ENCODE data around the gene OR1K1.
A peak's percentile ranks its signal among the peaks of the same experiment; 100 is the strongest.
"Not testable (repeated sequence)": the region's sequence is repeated elsewhere in the genome, so short reads cannot be mapped to it uniquely, and the experiment has no call there.

Gene OR1K1

DNA sequence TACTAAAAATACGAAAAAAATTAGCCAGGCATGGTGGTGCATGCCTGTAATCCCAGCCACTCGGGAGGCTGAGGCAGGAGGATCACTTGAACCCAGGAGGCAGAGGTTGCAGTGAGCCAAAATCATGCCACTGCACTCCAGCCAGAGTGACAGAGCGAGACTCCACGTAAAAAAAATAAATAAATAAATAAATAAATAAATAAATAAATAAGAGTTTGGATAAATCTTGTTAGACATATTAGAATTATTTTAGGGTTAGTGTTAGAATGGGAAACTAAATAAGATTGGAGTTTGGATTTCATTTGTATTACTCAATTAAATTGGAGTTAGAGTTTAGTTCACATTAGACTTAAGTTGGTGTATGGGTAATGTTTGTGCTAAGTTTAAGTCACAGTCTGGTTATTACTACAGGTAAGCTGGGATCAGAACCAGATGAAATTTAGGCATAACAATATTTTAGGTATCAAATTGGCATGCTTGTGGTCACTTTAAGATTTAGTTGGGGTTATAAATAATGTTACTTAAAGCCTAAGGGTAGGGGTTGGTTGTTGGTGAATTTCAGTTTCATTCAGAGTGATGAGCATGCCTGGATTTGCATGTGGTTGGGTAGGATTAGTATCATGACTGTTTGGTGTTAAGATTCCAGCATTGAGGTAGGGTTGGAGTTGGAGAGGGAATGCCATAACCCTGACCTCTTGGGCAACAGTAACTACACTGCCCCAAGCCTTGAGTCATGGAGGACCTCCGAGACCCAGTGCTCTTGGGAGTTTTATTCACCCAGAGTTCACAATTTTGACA, 7.9 kb upstream of the OR1K1 start:
- DNase-seq (ENCODE audit: insufficient read length, low spot score) (no peak), FAIRE-seq (no peak)
- TF ChIP-seq, protein P1, sequence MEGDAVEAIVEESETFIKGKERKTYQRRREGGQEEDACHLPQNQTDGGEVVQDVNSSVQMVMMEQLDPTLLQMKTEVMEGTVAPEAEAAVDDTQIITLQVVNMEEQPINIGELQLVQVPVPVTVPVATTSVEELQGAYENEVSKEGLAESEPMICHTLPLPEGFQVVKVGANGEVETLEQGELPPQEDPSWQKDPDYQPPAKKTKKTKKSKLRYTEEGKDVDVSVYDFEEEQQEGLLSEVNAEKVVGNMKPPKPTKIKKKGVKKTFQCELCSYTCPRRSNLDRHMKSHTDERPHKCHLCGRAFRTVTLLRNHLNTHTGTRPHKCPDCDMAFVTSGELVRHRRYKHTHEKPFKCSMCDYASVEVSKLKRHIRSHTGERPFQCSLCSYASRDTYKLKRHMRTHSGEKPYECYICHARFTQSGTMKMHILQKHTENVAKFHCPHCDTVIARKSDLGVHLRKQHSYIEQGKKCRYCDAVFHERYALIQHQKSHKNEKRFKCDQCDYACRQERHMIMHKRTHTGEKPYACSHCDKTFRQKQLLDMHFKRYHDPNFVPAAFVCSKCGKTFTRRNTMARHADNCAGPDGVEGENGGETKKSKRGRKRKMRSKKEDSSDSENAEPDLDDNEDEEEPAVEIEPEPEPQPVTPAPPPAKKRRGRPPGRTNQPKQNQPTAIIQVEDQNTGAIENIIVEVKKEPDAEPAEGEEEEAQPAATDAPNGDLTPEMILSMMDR (IDR thresholded peaks at IDR 0.05; ENCODE audit: insufficient read depth, missing control alignments) = no peak

DNA sequence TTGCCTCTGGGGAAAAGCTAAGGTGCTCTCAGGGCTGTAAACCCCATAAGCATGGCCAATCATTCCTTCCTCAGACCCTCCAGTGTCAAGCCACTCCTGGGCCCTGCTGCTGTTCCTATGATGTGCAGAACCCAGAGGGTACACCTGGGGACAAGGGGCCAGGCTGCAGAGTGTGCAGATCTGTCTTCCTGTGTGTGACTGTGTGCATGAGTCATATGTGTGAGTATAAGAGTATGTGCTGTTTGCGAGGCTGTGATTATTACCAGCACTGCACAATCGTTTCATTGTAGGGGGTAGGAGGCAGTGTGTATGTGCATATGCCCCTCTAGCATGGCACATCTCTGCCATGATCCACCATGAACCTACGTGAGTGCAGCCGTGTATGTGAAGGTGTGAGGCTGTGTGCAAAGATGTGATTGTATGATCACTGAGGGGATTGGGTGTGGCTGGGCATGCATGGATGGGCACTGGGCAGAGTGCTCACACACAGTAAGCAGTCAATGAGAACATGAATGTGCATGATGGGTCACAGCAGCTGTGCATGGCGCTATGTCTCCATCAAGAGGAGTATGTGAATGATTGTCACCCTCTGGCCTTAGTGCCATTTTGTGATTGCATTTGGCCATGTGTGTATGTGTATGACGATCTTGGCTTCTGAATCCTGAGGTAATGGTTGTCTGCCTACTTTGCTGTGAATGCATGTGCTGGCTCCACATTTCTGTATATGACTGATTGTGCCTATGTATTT, 2.4 kb upstream of the OR1K1 start:
- TF ChIP-seq, protein P1 (IDR thresholded peaks at IDR 0.05; ENCODE audit: insufficient read depth, missing control alignments) = no peak
- FAIRE-seq = no peak
- DNase-seq (ENCODE audit: insufficient read length, low spot score) = no peak

DNA sequence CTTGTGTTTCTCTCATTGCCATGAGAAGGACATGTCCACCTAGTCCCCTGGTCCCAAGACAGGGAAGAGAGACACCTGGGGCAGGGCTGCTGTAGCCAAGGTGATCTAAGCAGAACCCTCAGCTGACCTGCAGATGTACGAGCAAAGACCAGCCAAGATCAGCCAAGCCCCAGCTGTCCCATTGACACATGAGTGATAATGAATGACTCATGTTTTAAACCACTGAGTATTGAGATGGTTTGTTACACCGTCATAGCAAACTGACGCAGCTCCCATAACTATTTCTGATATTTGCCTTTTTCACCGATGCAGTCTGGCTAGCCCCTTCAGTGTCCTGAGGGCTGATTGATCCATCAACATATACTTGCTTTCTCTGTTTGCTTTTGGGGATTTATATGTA, 6.7 kb downstream of the OR1K1 start:
- TF ChIP-seq, protein P1 (IDR thresholded peaks at IDR 0.05; ENCODE audit: insufficient read depth, missing control alignments) = no peak
- FAIRE-seq = no peak
- DNase-seq (ENCODE audit: insufficient read length, low spot score) = no peak

DNA sequence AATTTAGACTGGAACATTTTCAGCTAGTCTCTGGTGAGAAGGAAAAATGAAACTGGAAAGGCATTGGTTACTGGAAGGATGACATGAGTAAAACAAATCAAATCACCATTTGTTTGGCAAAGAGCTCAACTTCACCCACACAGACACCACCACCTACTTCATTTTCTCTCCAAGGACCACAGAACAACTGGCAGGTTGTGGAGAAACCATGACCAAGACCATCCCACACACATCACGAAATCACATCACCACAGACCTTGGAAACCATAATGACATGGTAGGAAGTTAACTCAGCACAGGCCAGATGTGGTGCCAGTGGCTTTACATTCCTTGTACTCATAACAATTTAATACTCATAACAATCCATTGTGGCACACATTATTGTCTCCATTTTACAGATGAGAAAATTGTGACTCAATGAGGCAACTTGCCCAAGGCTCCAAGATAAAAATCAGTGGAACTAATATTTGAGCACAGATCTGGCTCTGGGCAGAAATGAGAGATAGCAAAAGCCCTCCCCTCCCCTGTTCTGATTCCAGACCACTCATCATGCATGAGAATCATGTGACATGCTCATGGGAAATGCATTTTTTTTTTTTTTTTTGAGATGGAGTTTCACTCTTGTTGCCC, 7.5 kb downstream of the OR1K1 start:
- FAIRE-seq (no peak), DNase-seq (ENCODE audit: insufficient read length, low spot score) (no peak)
- TF ChIP-seq, protein P1 (IDR thresholded peaks at IDR 0.05; ENCODE audit: insufficient read depth, missing control alignments) = no peak

DNA sequence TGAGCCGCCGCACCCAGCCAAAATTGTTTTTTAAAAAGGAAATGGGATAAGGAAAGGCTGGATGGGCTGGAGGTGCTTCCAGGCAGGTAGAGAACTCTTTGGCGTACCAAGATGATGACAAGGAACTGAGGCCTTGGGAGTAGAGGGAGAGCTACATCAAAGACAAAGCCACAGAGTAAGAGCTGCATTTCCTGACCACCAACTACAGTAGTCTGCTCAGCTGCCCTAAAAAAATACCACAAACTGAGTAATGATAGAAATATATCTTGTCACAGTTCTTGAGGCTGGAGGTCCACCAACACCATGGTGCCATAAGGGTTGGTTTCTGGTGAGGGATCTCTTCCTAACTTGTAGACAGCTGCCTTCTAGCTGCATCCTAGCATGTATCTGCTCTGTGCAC, 8.2 kb downstream of the OR1K1 start:
- DNase-seq (ENCODE audit: insufficient read length, low spot score) (no peak), FAIRE-seq (no peak)
- TF ChIP-seq, protein P1 (IDR thresholded peaks at IDR 0.05; ENCODE audit: insufficient read depth, missing control alignments) = no peak

DNA sequence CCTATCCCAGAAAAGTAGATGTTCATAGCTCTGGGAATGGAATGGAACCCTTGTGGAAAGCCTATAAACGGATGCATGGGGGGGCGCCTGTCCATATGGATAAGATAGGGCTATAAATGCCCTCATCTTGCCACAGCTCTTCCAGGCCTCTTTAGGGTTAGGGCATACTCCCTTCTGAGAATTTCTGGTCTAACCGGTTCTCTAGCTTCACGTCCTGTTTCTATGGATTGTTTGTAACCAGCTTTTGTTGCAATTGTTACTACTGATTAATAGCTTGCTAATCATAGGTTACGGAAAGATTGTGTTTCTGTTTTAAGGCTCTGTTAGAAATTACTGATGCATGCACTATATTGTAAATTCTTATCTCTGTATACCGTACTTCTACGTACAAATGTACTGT, 9.3 kb downstream of the OR1K1 start:
- not testable (repeated sequence) for FAIRE-seq

DNA sequence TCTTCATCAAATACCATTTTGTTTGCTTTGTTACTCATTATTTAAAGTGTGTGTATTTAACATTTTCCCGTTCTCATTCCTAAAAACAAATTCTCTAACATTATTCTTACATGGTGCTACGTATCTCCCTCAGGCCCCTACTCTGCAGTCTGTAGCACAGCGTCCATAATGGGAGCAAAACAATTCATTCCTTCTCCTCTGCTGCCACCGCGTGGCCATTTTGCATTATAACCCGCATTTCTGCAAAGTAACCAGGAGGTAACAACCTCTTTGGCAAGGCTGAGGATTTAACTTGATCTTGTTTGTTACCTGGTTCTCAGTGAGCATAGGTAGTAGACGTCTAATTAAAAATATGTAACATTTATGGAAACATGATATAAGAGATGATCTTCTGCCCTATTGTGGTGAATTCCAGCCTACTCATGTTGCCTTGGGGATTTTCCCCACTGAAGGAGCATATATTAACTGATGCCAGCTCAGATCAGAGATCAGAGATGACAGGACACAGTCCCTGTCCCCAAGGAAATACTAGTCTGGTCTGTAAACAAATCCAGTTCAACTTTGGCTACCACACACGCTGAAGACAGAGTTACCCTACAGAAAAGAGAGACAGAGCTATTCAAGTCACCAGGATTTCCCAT, 10.5 kb downstream of the OR1K1 start:
- DNase-seq (ENCODE audit: insufficient read length, low spot score) (peak; percentile 54), FAIRE-seq (peak; percentile 70)
- TF ChIP-seq, protein P1 (IDR thresholded peaks at IDR 0.05; ENCODE audit: insufficient read depth, missing control alignments) = peak; percentile 92

More for the DNA sequence above, 9.3 kb downstream of the OR1K1 start:
- DNase-seq (ENCODE audit: insufficient read length, low spot score) = not testable (repeated sequence)

All from D721Med (cell line).